ENCODE results near the gene KCNMA1.

The KCNMA1 gene

GRCh38 chr10:77541944-77542343 lies 95.7 kb downstream of the KCNMA1 start:
- H3K4me3 ChIP-seq (ENCODE audit: low read depth, low read length), result no peak overlapping the region
- no peak for DNase-seq (ENCODE audit: low read depth, low spot score)
- TF ChIP-seq CTCF (IDR thresholded peaks at IDR 0.05; ENCODE audit: low read depth, low read length), result no peak
- in situ Hi-C loops (cut with HindIII; ENCODE audit: low sequenced_read_pairs), result no loop called here

GRCh38 chr10:77541247-77541646 lies 96.4 kb downstream of the KCNMA1 start:
- no peak for TF ChIP-seq CTCF (IDR thresholded peaks at IDR 0.05; ENCODE audit: low read depth, low read length)
- DNase-seq (ENCODE audit: low read depth, low spot score), result no peak
- no peak overlapping the region for H3K4me3 ChIP-seq (ENCODE audit: low read depth, low read length)
- in situ Hi-C loops (cut with HindIII; ENCODE audit: low sequenced_read_pairs), result no loop called here

- in situ Hi-C loops (cut with HindIII; ENCODE audit: low sequenced_read_pairs), result no loop called here
- DNase-seq (ENCODE audit: low read depth, low spot score), result no peak
- H3K4me3 ChIP-seq (ENCODE audit: low read depth, low read length), result no peak overlapping the region
- TF ChIP-seq CTCF (IDR thresholded peaks at IDR 0.05; ENCODE audit: low read depth, low read length), result no peak
Measured at GRCh38 chr10:77539147-77539935, 98.3 kb downstream of the KCNMA1 start.

- TF ChIP-seq CTCF (IDR thresholded peaks at IDR 0.05; ENCODE audit: low read depth, low read length), result no peak
- no peak overlapping the region for H3K4me3 ChIP-seq (ENCODE audit: low read depth, low read length)
- in situ Hi-C loops (cut with HindIII; ENCODE audit: low sequenced_read_pairs), result no loop called here
- no peak for DNase-seq (ENCODE audit: low read depth, low spot score)
Measured at GRCh38 chr10:77537720-77538373, 99.8 kb downstream of the KCNMA1 start.

- in situ Hi-C loops (cut with HindIII; ENCODE audit: low sequenced_read_pairs), result no loop called here
- no peak for TF ChIP-seq CTCF (IDR thresholded peaks at IDR 0.05; ENCODE audit: low read depth, low read length)
- no peak for DNase-seq (ENCODE audit: low read depth, low spot score)
- H3K4me3 ChIP-seq (ENCODE audit: low read depth, low read length), result no peak overlapping the region
Measured at GRCh38 chr10:77537071-77537470, 100.5 kb downstream of the KCNMA1 start.

GRCh38 chr10:77533887-77534278 lies 103.7 kb downstream of the KCNMA1 start:
- TF ChIP-seq CTCF (IDR thresholded peaks at IDR 0.05; ENCODE audit: low read depth, low read length), result no peak
- no peak overlapping the region for H3K4me3 ChIP-seq (ENCODE audit: low read depth, low read length)
- in situ Hi-C loops (cut with HindIII; ENCODE audit: low sequenced_read_pairs), result no loop called here
- DNase-seq (ENCODE audit: low read depth, low spot score), result no peak
